ENCODE measurements around the gene GATD1.

- no peak for TF ChIP-seq CTCF (IDR thresholded peaks at IDR 0.05)
- no peak for TF ChIP-seq EP300 (IDR thresholded peaks at IDR 0.05)
- no peak for TF ChIP-seq POLR2A (IDR thresholded peaks at IDR 0.05)
These were observed 51.6 kb downstream of the GATD1 start for GRCh38 chr11:725624-726202.

All from tibial nerve (tissue), 4 donors.